ENCODE data around the gene HADHA.

The HADHA gene

GRCh38 chr2:26176279-26176615, 68.2 kb downstream of the HADHA start:
- DNase-seq (ENCODE audit: low read depth), result no peak
- H3K4me3 ChIP-seq (ENCODE audit: low read depth, low read length), result no peak overlapping the region
- no peak for TF ChIP-seq CTCF (IDR thresholded peaks at IDR 0.05; ENCODE audit: control insufficient read depth, extremely low read depth, insufficient read depth)

DNA sequence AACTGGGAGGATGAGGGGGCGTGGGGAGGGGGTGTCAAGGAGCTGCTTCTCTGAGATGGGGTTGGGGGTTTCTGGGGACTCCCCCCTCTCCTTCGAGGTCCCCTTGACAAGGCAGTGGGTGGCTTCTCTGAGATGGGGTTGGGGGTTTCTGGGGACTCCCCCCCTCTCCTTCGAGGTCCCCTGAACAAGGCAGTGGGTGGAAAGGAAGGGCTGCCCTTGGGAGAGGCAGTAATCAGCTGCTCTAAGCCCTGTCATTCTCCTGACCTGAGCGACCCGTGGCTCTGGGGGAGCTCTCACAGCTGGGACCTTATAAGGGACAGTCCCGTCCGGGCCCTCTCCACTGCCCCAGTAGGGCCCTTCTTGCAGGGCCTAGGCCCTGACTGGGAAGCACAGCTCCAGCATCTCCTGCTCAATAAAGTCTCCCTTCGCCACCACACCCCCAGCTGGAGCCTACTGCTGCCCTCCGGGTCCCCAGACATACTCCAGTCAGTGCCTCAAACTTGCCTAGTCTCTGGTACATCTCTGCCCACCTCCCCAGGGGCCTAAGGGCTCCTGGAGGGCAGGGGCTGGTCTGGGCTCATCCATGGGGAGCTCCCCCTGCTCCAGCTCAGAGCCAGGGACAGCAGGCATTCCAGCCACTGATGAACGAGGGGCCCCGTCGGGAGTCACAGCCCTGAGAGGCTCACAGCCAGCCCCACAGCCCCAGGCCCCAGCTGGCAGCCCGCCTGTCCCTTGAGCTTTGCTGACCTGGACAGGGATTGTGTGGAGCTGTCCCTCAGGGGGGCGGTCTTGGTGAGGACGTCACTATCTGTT, 68.8 kb downstream of the HADHA start:
- no peak for DNase-seq (ENCODE audit: low read depth)
- H3K4me3 ChIP-seq (ENCODE audit: low read depth, low read length), result no peak overlapping the region
- no peak for TF ChIP-seq CTCF (IDR thresholded peaks at IDR 0.05; ENCODE audit: control insufficient read depth, extremely low read depth, insufficient read depth)

DNA sequence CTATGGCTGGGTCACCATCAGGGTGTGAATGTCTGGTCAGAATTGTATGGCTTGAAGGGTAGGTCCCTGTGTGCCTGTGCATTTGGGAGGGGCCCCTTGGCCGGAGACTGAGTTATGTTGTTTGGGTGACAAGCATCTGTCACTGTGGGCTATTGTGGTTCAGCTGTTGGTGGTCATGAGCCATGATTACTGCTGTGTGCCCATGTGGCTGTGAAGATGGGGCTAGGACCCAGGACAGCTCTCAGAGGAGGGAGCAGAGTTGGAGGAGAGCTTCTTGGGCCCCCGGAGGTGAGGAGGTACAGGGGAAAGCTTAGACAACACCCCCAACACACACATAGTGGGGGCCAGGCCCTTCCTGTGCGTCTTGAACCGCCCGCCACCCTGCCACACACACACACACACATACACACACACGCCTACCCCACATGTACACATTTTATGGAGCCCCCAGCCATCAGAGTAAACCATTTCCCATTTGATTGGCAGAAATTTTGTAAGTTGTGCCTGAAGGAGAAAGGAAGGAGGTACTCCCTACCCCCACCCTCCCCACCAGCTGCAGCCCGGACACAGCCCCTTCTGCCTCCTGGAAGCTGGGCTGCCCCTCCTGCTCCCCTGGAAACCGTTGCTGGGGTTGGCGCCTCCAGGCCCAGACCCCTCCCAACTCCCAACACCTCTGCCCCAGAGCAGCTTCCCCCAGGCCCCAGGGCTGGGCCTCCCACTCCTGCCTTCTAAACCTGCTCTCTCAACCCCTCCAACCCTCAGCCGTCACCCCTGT, 69.6 kb downstream of the HADHA start:
- DNase-seq (ENCODE audit: low read depth), result no peak
- TF ChIP-seq CTCF (IDR thresholded peaks at IDR 0.05; ENCODE audit: control insufficient read depth, extremely low read depth, insufficient read depth), result no peak
- no peak overlapping the region for H3K4me3 ChIP-seq (ENCODE audit: low read depth, low read length)

DNA sequence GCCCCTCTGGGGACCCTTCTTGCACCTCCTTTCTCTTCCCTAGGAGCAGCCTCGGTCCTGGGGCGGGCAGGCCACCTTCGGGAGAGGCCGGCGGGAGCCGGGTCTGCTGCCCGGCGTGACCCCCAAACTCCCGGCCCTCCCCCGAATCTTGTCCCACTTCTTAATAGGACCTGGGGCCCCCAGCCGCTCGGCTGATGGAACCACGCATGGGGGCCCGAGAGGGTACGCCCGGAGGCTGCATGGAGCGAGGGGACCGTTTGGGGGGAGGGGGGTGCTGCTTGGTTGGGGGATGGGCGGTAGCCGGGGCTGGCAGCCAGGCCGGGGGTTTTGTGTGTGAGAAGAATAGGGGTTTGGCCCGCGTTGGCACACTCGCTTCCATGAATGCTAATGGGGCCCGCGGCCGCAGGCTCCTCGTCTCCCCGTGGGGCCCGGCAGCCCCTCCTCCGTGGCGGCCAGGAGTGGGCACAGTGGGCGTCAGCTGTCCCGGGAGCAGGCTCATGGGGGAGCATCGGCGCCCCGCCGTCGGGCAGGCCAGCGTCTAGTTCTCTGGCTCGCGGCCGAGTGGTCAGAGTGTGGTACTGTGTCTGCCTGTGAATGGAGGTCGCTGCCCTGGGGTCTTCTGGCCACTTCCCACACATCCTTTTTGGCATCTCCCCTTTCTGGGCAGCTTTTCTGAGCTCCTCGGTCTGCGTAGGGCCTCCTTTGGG, 70.5 kb downstream of the HADHA start:
- DNase-seq (ENCODE audit: low read depth), result no peak
- peak overlapping the region; percentile 57 for H3K4me3 ChIP-seq (ENCODE audit: low read depth, low read length)
- no peak for TF ChIP-seq CTCF (IDR thresholded peaks at IDR 0.05; ENCODE audit: control insufficient read depth, extremely low read depth, insufficient read depth)

GRCh38 chr2:26172871-26173775, 71.3 kb downstream of the HADHA start, which contains the start of gene GAREM2:
GAREM2 (plus strand) TSS chr2:26173088; CDS start chr2:26173221, 133 bp downstream.
- peak within 1 kb of the TSS; percentile 57 for H3K4me3 ChIP-seq (ENCODE audit: low read depth, low read length)
- no peak for DNase-seq (ENCODE audit: low read depth)
- no peak for TF ChIP-seq CTCF (IDR thresholded peaks at IDR 0.05; ENCODE audit: control insufficient read depth, extremely low read depth, insufficient read depth)

All from LNCaP clone FGC (cell line).